B cell (primary cell): ENCODE measurements around the gene LCP1.

ENCODE experiments used
- EZH2 ChIP-seq: IDR thresholded peaks from 2 replicates; pipeline ENCODE4 v1.6.1; 2012; ENCODE audit warnings: borderline replicate concordance, low read depth, mild to moderate bottlenecking, moderate library complexity, low read length; ENCODE audit not compliant: insufficient read depth, poor library complexity, severe bottlenecking
- TF ChIP-seq, protein P1 (sequence below): fragments of 200-600 bp; IDR thresholded peaks from one replicate; pipeline ENCODE4 v1.8.0; 2022; ENCODE audit warnings: antibody characterized with exemption, mild to moderate bottlenecking

DNA sequence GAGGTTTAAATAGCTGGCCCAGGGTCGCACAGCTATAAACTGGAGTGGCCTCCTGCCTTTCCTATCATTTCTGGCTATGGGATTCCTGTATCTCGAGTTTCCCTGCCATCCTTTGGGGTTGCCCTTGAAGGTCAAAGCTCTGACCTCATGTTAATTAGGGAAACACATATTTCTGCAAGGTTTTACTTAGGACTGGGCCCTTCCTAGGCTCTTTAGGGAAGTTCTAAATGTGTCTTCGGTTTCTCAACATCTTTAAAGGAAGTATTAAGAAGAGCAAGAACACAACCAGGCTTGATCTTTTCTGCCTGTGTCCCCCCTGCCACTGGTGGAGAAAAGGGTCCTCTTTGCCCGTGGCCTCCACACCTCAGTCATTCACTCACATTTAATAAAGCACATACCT is 10.8 kb downstream of the LCP1 start:
- TF ChIP-seq, protein P1, sequence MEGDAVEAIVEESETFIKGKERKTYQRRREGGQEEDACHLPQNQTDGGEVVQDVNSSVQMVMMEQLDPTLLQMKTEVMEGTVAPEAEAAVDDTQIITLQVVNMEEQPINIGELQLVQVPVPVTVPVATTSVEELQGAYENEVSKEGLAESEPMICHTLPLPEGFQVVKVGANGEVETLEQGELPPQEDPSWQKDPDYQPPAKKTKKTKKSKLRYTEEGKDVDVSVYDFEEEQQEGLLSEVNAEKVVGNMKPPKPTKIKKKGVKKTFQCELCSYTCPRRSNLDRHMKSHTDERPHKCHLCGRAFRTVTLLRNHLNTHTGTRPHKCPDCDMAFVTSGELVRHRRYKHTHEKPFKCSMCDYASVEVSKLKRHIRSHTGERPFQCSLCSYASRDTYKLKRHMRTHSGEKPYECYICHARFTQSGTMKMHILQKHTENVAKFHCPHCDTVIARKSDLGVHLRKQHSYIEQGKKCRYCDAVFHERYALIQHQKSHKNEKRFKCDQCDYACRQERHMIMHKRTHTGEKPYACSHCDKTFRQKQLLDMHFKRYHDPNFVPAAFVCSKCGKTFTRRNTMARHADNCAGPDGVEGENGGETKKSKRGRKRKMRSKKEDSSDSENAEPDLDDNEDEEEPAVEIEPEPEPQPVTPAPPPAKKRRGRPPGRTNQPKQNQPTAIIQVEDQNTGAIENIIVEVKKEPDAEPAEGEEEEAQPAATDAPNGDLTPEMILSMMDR, result no peak
- no peak for TF ChIP-seq EZH2
